Karpas-422 (cell line): ENCODE data around the gene PPP1R14C. TPM values are rescaled to one million over a fixed set of nuclear protein-coding genes. Genes with fewer than 3 reads are reported as not detected.

ENCODE experiments used
- DNase-seq: peaks from one replicate; pipeline ENCODE4 v3.0.0-alpha.2; 2015
- H2AFZ ChIP-seq: fragments of 200-600 bp; sonication (generic); 2 replicates; pipeline ENCODE4 v1.6.1; 2014; ENCODE audit warnings: antibody characterized with exemption, low read length, mixed read lengths
- H3K27ac ChIP-seq: fragments of 200-600 bp; sonication (generic); 2 replicates; pipeline ENCODE4 v1.5.1; 2014; ENCODE audit warnings: mild to moderate bottlenecking, low read length, moderate library complexity
- H3K27me3 ChIP-seq: fragments of 200-600 bp; sonication (generic); 2 replicates; pipeline ENCODE4 v1.6.1; 2014; ENCODE audit warnings: low read length, mixed read lengths
- H3K36me3 ChIP-seq: fragments of 200-600 bp; sonication (generic); 2 replicates; pipeline ENCODE4 v1.6.1; 2014; ENCODE audit warnings: low read length, mixed read lengths; ENCODE audit not compliant: insufficient read depth
- H3K4me1 ChIP-seq: fragments of 200-600 bp; sonication (generic); 2 replicates; pipeline ENCODE4 v1.6.1; 2014; ENCODE audit warnings: mild to moderate bottlenecking, low read length, mixed read lengths
- H3K4me2 ChIP-seq: fragments of 200-600 bp; sonication (generic); 2 replicates; pipeline ENCODE4 v1.6.1; 2014; ENCODE audit warnings: low read length, low read depth, mild to moderate bottlenecking; ENCODE audit not compliant: poor library complexity, severe bottlenecking
- H3K4me3 ChIP-seq: fragments of 200-600 bp; sonication (generic); 2 replicates; pipeline ENCODE4 v1.5.1; 2014; ENCODE audit warnings: mild to moderate bottlenecking, antibody characterized with exemption, low read length, mixed read lengths
- H3K79me2 ChIP-seq: fragments of 200-600 bp; sonication (generic); 2 replicates; pipeline ENCODE4 v1.6.1; 2014; ENCODE audit warnings: mild to moderate bottlenecking, low read length, mixed read lengths
- H3K9ac ChIP-seq: fragments of 200-600 bp; sonication (generic); 2 replicates; pipeline ENCODE4 v1.6.0; 2014; ENCODE audit warnings: low read length
- H3K9me2 ChIP-seq: fragments of 200-600 bp; sonication (generic), shearing (Covaris generic); replicated peaks from 2 replicates; pipeline ENCODE4 v1.6.0; 2014; ENCODE audit warnings: mild to moderate bottlenecking, low read length, moderate library complexity; ENCODE audit not compliant: insufficient read depth
- H3K9me3 ChIP-seq: fragments of 300-700, 200-600 bp; sonication (generic); 2 replicates; pipeline ENCODE4 v1.6.1; 2014; ENCODE audit warnings: low read length, mixed read lengths
- H4K20me1 ChIP-seq: fragments of 200-600 bp; sonication (generic); 2 replicates; pipeline ENCODE4 v1.6.1; 2014; ENCODE audit warnings: mild to moderate bottlenecking, antibody characterized with exemption, low read length, low read depth; ENCODE audit not compliant: insufficient read depth
- total RNA-seq: library from RNA; depleted of rRNA; stranded (reverse); fragments of >200 nt; shearing (Covaris generic); gene quantifications from 2 replicates; pipeline ENCODE4 v1.2.3, GENCODE V29; 2014; ENCODE audit warnings: low replicate concordance; rRNA removed

Gene PPP1R14C, protein sequence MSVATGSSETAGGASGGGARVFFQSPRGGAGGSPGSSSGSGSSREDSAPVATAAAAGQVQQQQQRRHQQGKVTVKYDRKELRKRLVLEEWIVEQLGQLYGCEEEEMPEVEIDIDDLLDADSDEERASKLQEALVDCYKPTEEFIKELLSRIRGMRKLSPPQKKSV
- total RNA-seq: 0.32 TPM in 1 of 2 replicates, not detected in the other

DNA sequence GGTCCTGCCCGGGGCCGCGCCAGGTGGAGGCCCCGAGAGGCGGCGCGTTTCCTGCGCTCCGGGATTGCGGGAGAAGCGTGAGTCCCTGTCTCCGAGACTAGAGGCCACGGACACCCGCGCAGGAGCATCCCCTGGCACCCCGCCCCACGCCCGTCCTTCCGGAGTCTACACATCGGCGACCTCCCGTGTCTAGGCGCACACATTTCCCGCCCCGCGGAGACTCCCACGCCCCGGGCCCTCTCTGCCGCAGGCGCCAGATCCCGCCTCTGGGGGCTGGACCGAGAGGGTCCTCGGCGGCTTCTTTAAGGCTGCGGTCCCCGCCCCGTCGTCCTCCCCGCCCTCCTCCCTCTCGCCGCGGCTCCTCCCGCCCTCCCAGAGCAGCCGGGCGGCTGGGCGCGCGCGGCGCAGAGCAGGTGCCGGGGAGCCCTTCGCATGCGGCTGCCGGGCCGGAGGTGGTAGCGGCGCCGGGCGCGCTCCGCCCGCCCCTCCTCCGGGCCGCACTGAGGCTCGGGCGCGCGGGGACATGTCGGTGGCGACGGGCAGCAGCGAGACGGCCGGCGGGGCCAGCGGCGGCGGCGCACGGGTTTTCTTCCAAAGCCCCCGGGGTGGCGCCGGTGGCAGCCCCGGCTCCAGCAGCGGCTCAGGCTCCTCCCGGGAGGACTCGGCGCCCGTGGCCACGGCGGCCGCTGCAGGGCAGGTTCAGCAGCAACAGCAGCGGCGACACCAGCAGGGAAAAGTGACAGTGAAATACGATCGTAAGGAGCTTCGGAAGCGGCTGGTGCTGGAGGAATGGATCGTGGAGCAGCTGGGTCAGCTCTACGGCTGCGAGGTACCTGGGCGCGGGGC is at the start of gene PPP1R14C:
TSS of gene PPP1R14C (plus strand) at position 375 of the 846 bp plus-strand sequence. CDS start at position 524, 149 bp downstream.
- no peaks in the 10 kb centered on the region for H3K27me3 ChIP-seq
- no peaks in the 10 kb centered on the region for H3K9me2 ChIP-seq
- H3K4me2 ChIP-seq: no peak within 1 kb of the TSS
- no peaks in the 10 kb centered on the region for H3K36me3 ChIP-seq
- H3K9me3 ChIP-seq: no peaks in the 10 kb centered on the region
- no peaks in the 10 kb centered on the region for H3K79me2 ChIP-seq
- peaks cover 15% of the 10 kb centered on the region for H3K4me1 ChIP-seq
- H4K20me1 ChIP-seq: no peaks in the 10 kb centered on the region
- no peak within 1 kb of the TSS for H3K27ac ChIP-seq
- no peak within 1 kb of the TSS for H2AFZ ChIP-seq
- no peak within 1 kb of the TSS for H3K4me3 ChIP-seq
- no peak within 1 kb of the TSS for H3K9ac ChIP-seq
- no peak for DNase-seq

DNA sequence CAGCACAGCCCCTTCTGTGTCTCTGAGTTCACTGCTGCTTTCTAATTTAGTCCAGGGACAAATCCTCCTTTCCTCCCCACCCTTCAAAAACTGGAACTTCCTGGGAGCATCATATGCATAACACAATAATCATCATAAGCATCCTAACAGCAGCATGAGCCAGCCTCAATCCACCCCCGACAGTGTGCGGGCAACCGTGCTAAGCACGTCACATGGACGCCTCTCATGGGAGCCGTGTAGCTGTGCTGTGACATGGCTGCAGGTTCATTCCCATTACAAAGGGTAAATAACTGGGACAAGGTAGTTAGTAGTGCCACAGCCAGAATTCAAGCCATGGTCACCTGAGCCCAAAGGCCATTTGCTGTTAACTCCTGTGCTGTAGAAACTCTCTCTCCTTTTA is 49.4 kb upstream of the PPP1R14C start:
- no peaks in the 10 kb centered on the region for H4K20me1 ChIP-seq
- H2AFZ ChIP-seq: no peak overlapping the region
- no peaks in the 10 kb centered on the region for H3K79me2 ChIP-seq
- no peaks in the 10 kb centered on the region for H3K9me2 ChIP-seq
- no peaks in the 10 kb centered on the region for H3K27me3 ChIP-seq
- no peaks in the 10 kb centered on the region for H3K9me3 ChIP-seq
- no peak overlapping the region for H3K27ac ChIP-seq
- DNase-seq: no peak
- no peaks in the 10 kb centered on the region for H3K4me1 ChIP-seq
- H3K4me2 ChIP-seq: no peak overlapping the region
- H3K9ac ChIP-seq: no peak overlapping the region
- H3K4me3 ChIP-seq: no peak overlapping the region
- no peaks in the 10 kb centered on the region for H3K36me3 ChIP-seq

DNA sequence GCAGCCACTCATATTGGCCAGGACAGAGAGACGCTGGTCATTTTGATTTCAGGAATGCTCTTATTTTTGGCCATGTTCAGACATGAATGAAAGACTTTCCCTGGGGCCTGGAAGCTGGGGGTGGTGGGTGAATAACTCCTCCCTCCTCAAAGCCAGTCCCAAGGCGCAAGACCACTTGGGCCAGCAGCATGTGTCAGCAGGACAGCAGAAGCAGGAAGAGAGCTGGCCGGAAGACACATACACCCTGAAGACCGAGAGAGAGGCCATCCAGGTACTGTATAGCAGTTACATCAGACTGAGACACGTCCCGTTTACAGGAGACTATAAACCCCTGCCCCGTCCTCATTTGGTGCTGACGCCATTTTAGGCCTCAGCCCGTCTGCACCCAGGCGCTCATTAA is 44.7 kb upstream of the PPP1R14C start:
- Histone ChIP-seq H3K9me2 (no peaks in the 10 kb centered on the region), H3K27ac (no peak overlapping the region), H3K79me2 (no peaks in the 10 kb centered on the region), H3K9me3 (no peaks in the 10 kb centered on the region), H4K20me1 (no peaks in the 10 kb centered on the region), H3K4me1 (no peaks in the 10 kb centered on the region), H3K4me3 (no peak overlapping the region), H3K4me2 (no peak overlapping the region), H3K36me3 (no peaks in the 10 kb centered on the region), H2AFZ (no peak overlapping the region), H3K27me3 (no peaks in the 10 kb centered on the region), H3K9ac (no peak overlapping the region)
- DNase-seq: no peak

DNA sequence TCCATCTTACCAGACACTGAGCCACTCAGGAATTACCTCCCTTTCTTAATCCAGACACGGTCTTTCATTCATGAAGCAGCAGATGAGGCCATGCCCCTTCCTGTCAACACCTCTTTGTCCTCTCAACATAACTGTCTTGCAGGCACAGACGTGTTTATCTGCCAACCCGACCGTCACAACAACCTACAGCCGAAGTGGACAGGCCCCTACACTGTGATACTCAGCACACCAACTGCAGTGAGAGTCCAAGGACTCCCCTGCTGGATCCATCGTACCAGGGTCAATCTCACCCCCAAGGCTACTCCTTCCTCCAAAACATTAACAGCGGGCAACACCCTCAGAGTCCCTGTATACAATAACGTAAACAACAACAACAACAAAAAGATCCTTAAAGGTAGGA is 43.3 kb upstream of the PPP1R14C start:
- Histone ChIP-seq H3K4me1 (no peaks in the 10 kb centered on the region), H3K4me3 (no peak overlapping the region), H3K9me3 (no peaks in the 10 kb centered on the region), H3K9ac (no peak overlapping the region), H4K20me1 (no peaks in the 10 kb centered on the region), H3K79me2 (no peaks in the 10 kb centered on the region), H3K27ac (no peak overlapping the region), H3K27me3 (no peaks in the 10 kb centered on the region), H3K4me2 (no peak overlapping the region), H3K36me3 (no peaks in the 10 kb centered on the region), H3K9me2 (no peaks in the 10 kb centered on the region), H2AFZ (no peak overlapping the region)
- no peak for DNase-seq

DNA sequence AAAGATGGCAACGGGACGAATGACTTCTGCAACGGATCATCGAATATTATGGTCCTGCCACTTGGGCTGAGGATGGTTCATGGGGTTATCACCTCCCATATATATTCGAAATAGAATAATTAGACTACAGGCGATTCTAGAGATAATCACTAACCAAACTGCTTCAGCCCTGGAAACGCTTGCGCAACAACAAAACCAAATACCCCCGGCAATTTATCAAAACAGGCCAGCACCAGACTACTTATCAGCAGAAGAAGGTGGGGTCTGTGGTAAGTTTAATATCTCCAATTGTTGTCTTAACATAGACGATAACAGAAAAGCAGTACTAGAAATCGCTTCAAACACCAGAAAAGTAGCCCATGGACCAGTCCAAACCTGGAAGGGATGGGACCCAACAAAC is 42.9 kb upstream of the PPP1R14C start:
- Histone ChIP-seq H3K4me1 (no peaks in the 10 kb centered on the region), H3K9ac (no peak overlapping the region), H3K4me2 (no peak overlapping the region), H3K36me3 (no peaks in the 10 kb centered on the region), H2AFZ (no peak overlapping the region), H3K4me3 (no peak overlapping the region), H3K9me2 (no peaks in the 10 kb centered on the region), H3K27me3 (no peaks in the 10 kb centered on the region), H3K79me2 (no peaks in the 10 kb centered on the region), H3K9me3 (no peaks in the 10 kb centered on the region), H3K27ac (no peak overlapping the region), H4K20me1 (no peaks in the 10 kb centered on the region)
- no peak for DNase-seq

DNA sequence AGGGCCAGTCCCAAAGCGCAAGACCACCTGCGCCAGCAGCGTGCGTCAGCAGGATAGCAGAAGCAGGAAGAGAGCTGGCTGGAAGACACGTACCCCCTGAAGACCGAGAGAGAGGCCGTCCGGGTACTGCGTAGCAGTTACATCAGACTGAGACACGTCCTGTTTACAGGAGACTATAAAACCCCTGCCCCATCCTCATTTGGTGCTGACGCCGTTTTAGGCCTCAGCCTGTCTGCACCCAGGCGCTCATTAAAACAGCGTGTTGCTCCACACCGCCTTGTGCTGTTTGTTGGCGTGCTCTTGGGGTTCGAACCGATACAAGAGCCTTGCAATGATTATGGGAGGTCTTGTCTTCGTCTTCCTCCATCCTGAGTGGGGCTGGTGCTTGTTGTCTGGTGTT is 42.1 kb upstream of the PPP1R14C start:
- Histone ChIP-seq H3K27ac (no peak overlapping the region), H2AFZ (no peak overlapping the region), H3K4me3 (no peak overlapping the region), H3K4me2 (no peak overlapping the region), H3K9me2 (no peaks in the 10 kb centered on the region), H4K20me1 (no peaks in the 10 kb centered on the region), H3K27me3 (no peaks in the 10 kb centered on the region), H3K4me1 (no peaks in the 10 kb centered on the region), H3K79me2 (no peaks in the 10 kb centered on the region), H3K9me3 (no peaks in the 10 kb centered on the region), H3K36me3 (no peaks in the 10 kb centered on the region), H3K9ac (no peak overlapping the region)
- DNase-seq: no peak

DNA sequence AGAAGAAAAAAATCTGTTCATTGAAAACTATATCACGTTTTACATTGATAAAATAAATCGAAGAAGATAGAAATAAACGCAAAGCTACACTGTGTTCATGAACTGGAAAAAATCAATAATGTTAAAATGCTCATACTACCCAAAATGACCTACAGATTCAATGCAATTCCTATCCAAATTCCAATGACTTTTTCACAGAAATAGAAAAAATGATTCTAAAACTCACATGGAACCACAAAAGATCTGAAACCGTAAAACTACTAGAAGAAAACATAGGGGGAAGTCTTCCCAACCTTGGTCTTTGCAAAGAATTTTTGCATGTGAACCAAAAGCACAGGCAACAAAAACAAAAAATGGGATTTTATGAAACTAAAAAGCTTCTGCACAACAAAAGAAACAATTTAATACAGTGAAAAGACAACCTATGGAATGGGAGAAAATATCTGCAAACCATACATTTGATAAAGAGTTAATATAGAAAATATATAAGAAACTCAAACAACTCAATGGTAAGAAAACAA is 40.0 kb upstream of the PPP1R14C start:
- Histone ChIP-seq H3K27me3 (no peaks in the 10 kb centered on the region), H3K4me1 (no peaks in the 10 kb centered on the region), H3K9me2 (no peaks in the 10 kb centered on the region), H3K4me3 (no peak overlapping the region), H3K36me3 (no peaks in the 10 kb centered on the region), H3K9me3 (no peaks in the 10 kb centered on the region), H3K79me2 (no peaks in the 10 kb centered on the region), H3K4me2 (no peak overlapping the region), H3K27ac (no peak overlapping the region), H3K9ac (no peak overlapping the region), H2AFZ (no peak overlapping the region), H4K20me1 (no peaks in the 10 kb centered on the region)
- DNase-seq: no peak

DNA sequence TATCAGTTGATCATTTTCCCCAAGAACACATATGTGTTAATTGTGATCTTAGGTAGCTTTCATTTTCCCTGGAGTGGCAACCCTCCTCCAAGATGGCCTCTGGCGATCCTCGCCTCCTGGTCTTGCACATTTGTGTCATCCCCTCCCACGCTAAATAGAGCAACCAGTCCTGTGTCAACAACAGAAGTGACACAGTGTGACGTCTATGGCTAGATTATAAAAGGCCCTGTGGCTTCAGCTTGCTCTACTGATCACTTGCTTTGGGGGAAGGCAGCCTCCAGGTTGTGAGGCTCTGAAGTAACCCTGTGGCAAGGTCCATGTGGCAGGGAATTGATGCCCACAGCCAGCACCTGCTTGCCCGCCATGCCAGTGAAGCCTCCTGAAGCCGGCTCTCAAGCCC is 30.6 kb upstream of the PPP1R14C start:
- no peaks in the 10 kb centered on the region for H3K27me3 ChIP-seq
- H3K9ac ChIP-seq: no peak overlapping the region
- DNase-seq: no peak
- H3K4me1 ChIP-seq: no peaks in the 10 kb centered on the region
- no peaks in the 10 kb centered on the region for H3K9me2 ChIP-seq
- H3K36me3 ChIP-seq: no peaks in the 10 kb centered on the region
- no peaks in the 10 kb centered on the region for H4K20me1 ChIP-seq
- H3K79me2 ChIP-seq: no peaks in the 10 kb centered on the region
- H3K27ac ChIP-seq: no peak overlapping the region
- H3K9me3 ChIP-seq: no peaks in the 10 kb centered on the region
- no peak overlapping the region for H3K4me3 ChIP-seq
- H3K4me2 ChIP-seq: no peak overlapping the region
- H2AFZ ChIP-seq: no peak overlapping the region
